HepG2 (cell line): Measurements from ENCODE around the gene NFATC2. TPM values are rescaled to one million over a fixed set of nuclear protein-coding genes. Genes with fewer than 3 reads are reported as not detected.

Source experiments
- CC2D1A ChIP-seq: sonication (generic); formaldehyde crosslinking; IDR thresholded peaks from 2 replicates; pipeline ENCODE4 v1.8.1; 2023; ENCODE audit warnings: mild to moderate bottlenecking, missing genetic modification reagents
- GFI1 ChIP-seq: sonication (generic); formaldehyde crosslinking; IDR thresholded peaks from 2 replicates; pipeline ENCODE4 v1.5.0; 2020; ENCODE audit warnings: missing genetic modification reagents, mild to moderate bottlenecking, borderline replicate concordance
- ISL2 ChIP-seq: sonication (generic); formaldehyde crosslinking; IDR thresholded peaks from 2 replicates; pipeline ENCODE4 v1.5.0; 2020; ENCODE audit warnings: missing genetic modification reagents
- STAG1 ChIP-seq: sonication (generic); formaldehyde crosslinking; IDR thresholded peaks from 2 replicates; pipeline ENCODE4 v1.4.0; 2020; ENCODE audit warnings: missing genetic modification reagents
- ZIK1 ChIP-seq: sonication (generic); formaldehyde crosslinking; IDR thresholded peaks from 2 replicates; pipeline ENCODE4 v1.5.0; 2020; ENCODE audit warnings: mild to moderate bottlenecking, low read depth, missing genetic modification reagents, borderline replicate concordance
- ZNF225 ChIP-seq: sonication (generic); formaldehyde crosslinking; IDR thresholded peaks from 2 replicates; pipeline ENCODE4 v1.4.0; 2020; ENCODE audit warnings: mild to moderate bottlenecking, missing genetic modification reagents
- ZNF432 ChIP-seq: sonication (generic); formaldehyde crosslinking; IDR thresholded peaks from 2 replicates; pipeline ENCODE4 v1.5.0; 2020; ENCODE audit warnings: missing genetic modification reagents, mild to moderate bottlenecking, borderline replicate concordance
- ZNF44 ChIP-seq: sonication (generic); formaldehyde crosslinking; IDR thresholded peaks from 2 replicates; pipeline ENCODE4 v1.5.1; 2020; ENCODE audit warnings: mild to moderate bottlenecking, missing genetic modification reagents
- ZNF484 ChIP-seq: sonication (generic); formaldehyde crosslinking; IDR thresholded peaks from 2 replicates; pipeline ENCODE4 v1.5.1; 2020; ENCODE audit warnings: mild to moderate bottlenecking, low read depth, missing genetic modification reagents, borderline replicate concordance
- ZNF749 ChIP-seq: sonication (generic); formaldehyde crosslinking; IDR thresholded peaks from 2 replicates; pipeline ENCODE4 v1.8.0; 2022; ENCODE audit warnings: mild to moderate bottlenecking, missing genetic modification reagents, moderate library complexity, borderline replicate concordance
- ZNF883 ChIP-seq: sonication (generic); formaldehyde crosslinking; IDR thresholded peaks from 2 replicates; pipeline ENCODE4 v1.5.1; 2020; ENCODE audit warnings: mild to moderate bottlenecking, missing genetic modification reagents; ENCODE audit errors: not compliant biosample characterization
- polyA plus RNA-seq, 8 experiments: library from polyadenylated mRNA; depleted of rRNA in 3 of 8; stranded (reverse) in 7 of 8; unstranded in 1 of 8; fragments of >200 nt; fragmentation: Illumina TruSeq in 4 of 8; extraction: Trizol in 4 of 8; gene quantifications; 2 replicates each; pipeline versions ENCODE4 v1.2.1 to v1.2.3, GENCODE V29; 2011 to 2016; ENCODE audit warnings: low read depth in 4 of 8, missing spikeins in 1 of 8, mixed read lengths in 1 of 8; ENCODE audit not compliant: insufficient read depth in 1 of 8
- total RNA-seq, 5 experiments: library from RNA; depleted of rRNA; stranded (reverse); fragments of >200 nt; fragmentation: Illumina TruSeq; extraction: Trizol; gene quantifications; 2 replicates each; pipeline ENCODE4 v1.2.3, GENCODE V29; 2016; ENCODE audit warnings: low read depth in 1 of 5
- TF ChIP-seq, protein P1 (sequence below): sonication (generic); formaldehyde crosslinking; IDR thresholded peaks from 2 replicates; pipeline ENCODE4 v1.4.0; 2020; ENCODE audit warnings: missing genetic modification reagents, borderline replicate concordance
- TF ChIP-seq, protein P2 (sequence below): conservative IDR thresholded peaks from 2 replicates; pipeline ENCODE4 v1.6.1; 2018; ENCODE audit warnings: missing genetic modification reagents
- TF ChIP-seq, protein P3 (sequence below): sonication (generic); formaldehyde crosslinking; IDR thresholded peaks from 2 replicates; pipeline ENCODE4 v1.9.0; 2021; ENCODE audit warnings: missing genetic modification reagents, borderline replicate concordance
- TF ChIP-seq, protein P4 (sequence below): sonication (generic); formaldehyde crosslinking; IDR thresholded peaks from 2 replicates; pipeline ENCODE4 v1.8.1; 2023; ENCODE audit warnings: mild to moderate bottlenecking, moderate library complexity, missing genetic modification reagents
- TF ChIP-seq, protein P5 (sequence below): sonication (generic); formaldehyde crosslinking; conservative IDR thresholded peaks from 2 replicates; pipeline ENCODE4 v1.8.0; 2022; ENCODE audit warnings: low read depth, missing genetic modification reagents
- TF ChIP-seq, protein P6 (sequence below): sonication (generic); formaldehyde crosslinking; IDR thresholded peaks from 2 replicates; pipeline ENCODE4 v1.9.0; 2022; ENCODE audit warnings: low read depth, missing genetic modification reagents

The NFATC2 gene
- total and polyA plus RNA-seq, 2 of the 13 experiments (the other 11 are each of a cell fraction or from before 2014, with no cell fraction given): 1.9 to 3.3 TPM

DNA sequence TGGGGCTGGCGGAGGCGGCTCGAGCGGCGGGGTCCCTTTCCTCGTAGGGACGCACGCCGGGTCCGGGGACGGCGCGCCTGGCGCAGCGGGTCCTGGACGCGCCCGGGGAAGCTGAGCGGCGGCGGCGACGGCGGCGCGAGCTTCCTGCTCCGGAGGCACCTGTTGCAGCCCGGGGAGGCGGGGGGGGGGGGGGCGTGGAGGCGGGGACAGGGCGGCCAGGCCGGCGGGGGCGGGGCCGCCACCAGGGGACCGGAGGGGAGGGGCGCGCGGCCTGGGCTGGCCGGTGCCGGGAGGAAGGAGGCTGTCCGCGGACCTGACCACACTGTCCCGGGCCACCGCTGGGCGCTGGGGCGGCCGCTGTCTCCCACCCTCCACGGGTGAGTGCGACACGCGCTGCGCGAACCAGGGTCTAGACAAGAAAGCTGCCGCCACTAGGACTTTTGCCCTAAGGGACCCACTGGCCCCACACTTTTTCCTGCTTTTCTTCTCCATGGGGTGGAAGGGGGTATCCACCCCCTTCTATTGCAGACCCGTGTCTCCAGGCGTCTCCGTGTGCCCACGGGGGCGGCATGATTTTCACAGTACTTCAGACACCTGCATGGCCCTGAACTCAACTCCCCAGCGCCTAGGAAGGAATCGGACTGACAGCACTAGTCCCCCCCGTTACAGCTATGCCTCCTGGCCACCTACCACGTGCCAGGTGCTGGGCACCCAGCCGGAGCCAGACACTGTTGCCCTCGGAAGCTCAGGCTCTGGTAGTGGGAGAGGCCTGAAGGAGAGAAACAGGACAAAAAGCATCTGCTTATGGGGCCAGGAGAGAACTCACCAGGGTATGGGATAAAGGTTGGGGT, at the start of gene NFATC2 (continued):
- TF ChIP-seq, protein P1, sequence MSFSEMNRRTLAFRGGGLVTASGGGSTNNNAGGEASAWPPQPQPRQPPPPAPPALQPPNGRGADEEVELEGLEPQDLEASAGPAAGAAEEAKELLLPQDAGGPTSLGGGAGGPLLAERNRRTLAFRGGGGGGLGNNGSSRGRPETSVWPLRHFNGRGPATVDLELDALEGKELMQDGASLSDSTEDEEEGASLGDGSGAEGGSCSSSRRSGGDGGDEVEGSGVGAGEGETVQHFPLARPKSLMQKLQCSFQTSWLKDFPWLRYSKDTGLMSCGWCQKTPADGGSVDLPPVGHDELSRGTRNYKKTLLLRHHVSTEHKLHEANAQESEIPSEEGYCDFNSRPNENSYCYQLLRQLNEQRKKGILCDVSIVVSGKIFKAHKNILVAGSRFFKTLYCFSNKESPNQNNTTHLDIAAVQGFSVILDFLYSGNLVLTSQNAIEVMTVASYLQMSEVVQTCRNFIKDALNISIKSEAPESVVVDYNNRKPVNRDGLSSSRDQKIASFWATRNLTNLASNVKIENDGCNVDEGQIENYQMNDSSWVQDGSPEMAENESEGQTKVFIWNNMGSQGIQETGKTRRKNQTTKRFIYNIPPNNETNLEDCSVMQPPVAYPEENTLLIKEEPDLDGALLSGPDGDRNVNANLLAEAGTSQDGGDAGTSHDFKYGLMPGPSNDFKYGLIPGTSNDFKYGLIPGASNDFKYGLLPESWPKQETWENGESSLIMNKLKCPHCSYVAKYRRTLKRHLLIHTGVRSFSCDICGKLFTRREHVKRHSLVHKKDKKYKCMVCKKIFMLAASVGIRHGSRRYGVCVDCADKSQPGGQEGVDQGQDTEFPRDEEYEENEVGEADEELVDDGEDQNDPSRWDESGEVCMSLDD: no peak
- TF ChIP-seq ZNF484 (CRISPR knock-in tag) (no peak), ZNF749 (CRISPR knock-in tag) (no peak), ZIK1 (CRISPR knock-in tag) (0 out of 2 replicates have a peak, but pooled peaks have one; percentile 32), CC2D1A (CRISPR knock-in tag) (no peak), ZNF44 (CRISPR knock-in tag) (0 out of 2 replicates have a peak, but pooled peaks have one; percentile 20), ISL2 (CRISPR knock-in tag) (no peak), ZNF883 (no peak), GFI1 (no peak), STAG1 (CRISPR knock-in tag) (no peak), ZNF225 (CRISPR knock-in tag) (no peak), ZNF432 (CRISPR knock-in tag) (no peak)
- TF ChIP-seq, protein P2, sequence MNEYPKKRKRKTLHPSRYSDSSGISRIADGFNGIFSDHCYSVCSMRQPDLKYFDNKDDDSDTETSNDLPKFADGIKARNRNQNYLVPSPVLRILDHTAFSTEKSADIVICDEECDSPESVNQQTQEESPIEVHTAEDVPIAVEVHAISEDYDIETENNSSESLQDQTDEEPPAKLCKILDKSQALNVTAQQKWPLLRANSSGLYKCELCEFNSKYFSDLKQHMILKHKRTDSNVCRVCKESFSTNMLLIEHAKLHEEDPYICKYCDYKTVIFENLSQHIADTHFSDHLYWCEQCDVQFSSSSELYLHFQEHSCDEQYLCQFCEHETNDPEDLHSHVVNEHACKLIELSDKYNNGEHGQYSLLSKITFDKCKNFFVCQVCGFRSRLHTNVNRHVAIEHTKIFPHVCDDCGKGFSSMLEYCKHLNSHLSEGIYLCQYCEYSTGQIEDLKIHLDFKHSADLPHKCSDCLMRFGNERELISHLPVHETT (CRISPR knock-in tag): no peak
- TF ChIP-seq, protein P3, sequence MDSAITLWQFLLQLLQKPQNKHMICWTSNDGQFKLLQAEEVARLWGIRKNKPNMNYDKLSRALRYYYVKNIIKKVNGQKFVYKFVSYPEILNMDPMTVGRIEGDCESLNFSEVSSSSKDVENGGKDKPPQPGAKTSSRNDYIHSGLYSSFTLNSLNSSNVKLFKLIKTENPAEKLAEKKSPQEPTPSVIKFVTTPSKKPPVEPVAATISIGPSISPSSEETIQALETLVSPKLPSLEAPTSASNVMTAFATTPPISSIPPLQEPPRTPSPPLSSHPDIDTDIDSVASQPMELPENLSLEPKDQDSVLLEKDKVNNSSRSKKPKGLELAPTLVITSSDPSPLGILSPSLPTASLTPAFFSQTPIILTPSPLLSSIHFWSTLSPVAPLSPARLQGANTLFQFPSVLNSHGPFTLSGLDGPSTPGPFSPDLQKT: no peak
- TF ChIP-seq, protein P4, sequence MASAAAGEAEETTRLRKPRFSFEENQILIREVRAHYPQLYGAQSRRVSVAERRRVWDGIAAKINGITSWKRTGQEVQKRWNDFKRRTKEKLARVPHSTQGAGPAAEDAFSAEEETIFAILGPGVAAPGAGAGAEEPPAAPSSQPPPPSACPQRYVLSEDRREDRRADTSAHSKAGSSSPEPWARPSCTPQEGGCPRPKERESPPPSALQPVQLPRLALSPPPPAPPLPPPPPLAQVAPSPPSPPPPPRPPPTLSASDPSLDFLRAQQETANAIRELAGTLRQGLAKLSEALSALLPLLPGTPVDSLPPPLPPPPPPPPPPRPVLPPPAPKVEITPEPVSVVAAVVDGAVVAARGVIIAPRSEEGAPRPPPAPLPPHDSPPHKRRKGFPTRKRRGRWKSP: no peak
- TF ChIP-seq, protein P5, sequence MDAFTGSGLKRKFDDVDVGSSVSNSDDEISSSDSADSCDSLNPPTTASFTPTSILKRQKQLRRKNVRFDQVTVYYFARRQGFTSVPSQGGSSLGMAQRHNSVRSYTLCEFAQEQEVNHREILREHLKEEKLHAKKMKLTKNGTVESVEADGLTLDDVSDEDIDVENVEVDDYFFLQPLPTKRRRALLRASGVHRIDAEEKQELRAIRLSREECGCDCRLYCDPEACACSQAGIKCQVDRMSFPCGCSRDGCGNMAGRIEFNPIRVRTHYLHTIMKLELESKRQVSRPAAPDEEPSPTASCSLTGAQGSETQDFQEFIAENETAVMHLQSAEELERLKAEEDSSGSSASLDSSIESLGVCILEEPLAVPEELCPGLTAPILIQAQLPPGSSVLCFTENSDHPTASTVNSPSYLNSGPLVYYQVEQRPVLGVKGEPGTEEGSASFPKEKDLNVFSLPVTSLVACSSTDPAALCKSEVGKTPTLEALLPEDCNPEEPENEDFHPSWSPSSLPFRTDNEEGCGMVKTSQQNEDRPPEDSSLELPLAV (CRISPR knock-in tag): no peak
- TF ChIP-seq, protein P6, sequence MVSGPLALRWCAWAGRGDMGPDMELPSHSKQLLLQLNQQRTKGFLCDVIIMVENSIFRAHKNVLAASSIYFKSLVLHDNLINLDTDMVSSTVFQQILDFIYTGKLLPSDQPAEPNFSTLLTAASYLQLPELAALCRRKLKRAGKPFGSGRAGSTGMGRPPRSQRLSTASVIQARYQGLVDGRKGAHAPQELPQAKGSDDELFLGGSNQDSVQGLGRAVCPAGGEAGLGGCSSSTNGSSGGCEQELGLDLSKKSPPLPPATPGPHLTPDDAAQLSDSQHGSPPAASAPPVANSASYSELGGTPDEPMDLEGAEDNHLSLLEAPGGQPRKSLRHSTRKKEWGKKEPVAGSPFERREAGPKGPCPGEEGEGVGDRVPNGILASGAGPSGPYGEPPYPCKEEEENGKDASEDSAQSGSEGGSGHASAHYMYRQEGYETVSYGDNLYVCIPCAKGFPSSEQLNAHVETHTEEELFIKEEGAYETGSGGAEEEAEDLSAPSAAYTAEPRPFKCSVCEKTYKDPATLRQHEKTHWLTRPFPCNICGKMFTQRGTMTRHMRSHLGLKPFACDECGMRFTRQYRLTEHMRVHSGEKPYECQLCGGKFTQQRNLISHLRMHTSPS (CRISPR knock-in tag): peak; percentile 34; the same call in 1 of the 2 replicates
